Measurements from ENCODE around the gene ANKRD18A. TPM values are rescaled to one million over a fixed set of nuclear protein-coding genes. Genes with fewer than 3 reads are reported as not detected.

The ANKRD18A gene
- total RNA-seq, 1 donor from 2014 or later = 4.5 TPM

DNA sequence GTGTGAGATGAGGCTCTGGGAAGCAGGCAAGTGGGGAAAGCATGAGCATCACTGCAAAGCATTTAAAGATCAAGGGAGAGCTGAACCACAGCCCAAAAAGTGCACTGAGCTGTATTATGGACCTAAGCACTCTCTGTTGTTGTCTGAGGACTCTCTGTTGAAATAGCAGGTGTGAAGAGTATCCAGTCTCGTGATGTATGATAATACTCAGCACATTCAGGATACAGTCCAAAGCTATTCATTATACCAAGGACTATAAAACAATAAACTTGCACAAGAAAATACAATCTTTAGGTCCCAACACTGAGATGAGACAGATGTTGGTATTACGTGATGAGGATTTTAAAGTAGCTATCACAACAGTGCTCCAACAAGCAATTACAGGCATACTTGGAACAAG, 98.6 kb downstream of the ANKRD18A start:
- Mint-ChIP-seq H3K27me3 (ENCODE audit: low read depth) (no peaks in the 10 kb centered on the region), H3K27ac (ENCODE audit: unreplicated experiment) (no peak overlapping the region), H3K36me3 (ENCODE audit: low read depth) (no peaks in the 10 kb centered on the region), H3K9me3 (ENCODE audit: low read depth) (no peaks in the 10 kb centered on the region), H3K4me3 (ENCODE audit: unreplicated experiment) (no peak overlapping the region), H3K4me1 (ENCODE audit: low read depth) (peaks cover 7% of the 10 kb centered on the region)
- DNase-seq (ENCODE audit: low spot score) = no peak
- TF ChIP-seq, protein P1, sequence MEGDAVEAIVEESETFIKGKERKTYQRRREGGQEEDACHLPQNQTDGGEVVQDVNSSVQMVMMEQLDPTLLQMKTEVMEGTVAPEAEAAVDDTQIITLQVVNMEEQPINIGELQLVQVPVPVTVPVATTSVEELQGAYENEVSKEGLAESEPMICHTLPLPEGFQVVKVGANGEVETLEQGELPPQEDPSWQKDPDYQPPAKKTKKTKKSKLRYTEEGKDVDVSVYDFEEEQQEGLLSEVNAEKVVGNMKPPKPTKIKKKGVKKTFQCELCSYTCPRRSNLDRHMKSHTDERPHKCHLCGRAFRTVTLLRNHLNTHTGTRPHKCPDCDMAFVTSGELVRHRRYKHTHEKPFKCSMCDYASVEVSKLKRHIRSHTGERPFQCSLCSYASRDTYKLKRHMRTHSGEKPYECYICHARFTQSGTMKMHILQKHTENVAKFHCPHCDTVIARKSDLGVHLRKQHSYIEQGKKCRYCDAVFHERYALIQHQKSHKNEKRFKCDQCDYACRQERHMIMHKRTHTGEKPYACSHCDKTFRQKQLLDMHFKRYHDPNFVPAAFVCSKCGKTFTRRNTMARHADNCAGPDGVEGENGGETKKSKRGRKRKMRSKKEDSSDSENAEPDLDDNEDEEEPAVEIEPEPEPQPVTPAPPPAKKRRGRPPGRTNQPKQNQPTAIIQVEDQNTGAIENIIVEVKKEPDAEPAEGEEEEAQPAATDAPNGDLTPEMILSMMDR (IDR thresholded peaks at IDR 0.05) = no peak

Other genes starting within 250 kb of the ANKRD18A start
- 36.8 to 74.6 TPM (median 74.2 TPM) in 3 replicates for gene ALDH1B1, start 227.9 kb downstream of the ANKRD18A start, total RNA-seq
- 1.3 to 3.6 TPM (median 2.8 TPM) in 3 replicates for gene IGFBPL1, start 196.1 kb downstream of the ANKRD18A start, total RNA-seq
- gene FAM240B, start 99.5 kb upstream of the ANKRD18A start, total RNA-seq = not detected in 3 replicates